Measurements from ENCODE around the gene CLCF1.

The CLCF1 gene

DNA sequence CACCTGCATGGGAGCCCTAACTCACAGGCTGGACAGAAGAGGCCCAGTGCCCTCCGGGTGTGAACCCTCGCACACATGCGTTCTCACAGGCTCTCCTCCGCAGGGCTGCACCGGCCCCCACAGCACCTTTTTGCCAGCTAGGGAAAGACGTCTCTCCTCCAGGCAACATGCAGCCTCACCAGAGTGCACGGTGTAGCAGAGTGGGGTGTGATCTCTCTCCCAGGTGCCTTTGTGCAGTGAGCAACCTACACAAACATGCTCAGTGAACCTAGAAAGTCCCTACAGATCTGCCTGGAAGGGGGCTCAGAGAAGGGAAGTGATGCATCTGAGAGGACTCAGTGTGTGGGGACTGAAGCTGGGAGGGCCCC, 38.4 kb upstream of the CLCF1 start:
- TF ChIP-seq, protein P1, sequence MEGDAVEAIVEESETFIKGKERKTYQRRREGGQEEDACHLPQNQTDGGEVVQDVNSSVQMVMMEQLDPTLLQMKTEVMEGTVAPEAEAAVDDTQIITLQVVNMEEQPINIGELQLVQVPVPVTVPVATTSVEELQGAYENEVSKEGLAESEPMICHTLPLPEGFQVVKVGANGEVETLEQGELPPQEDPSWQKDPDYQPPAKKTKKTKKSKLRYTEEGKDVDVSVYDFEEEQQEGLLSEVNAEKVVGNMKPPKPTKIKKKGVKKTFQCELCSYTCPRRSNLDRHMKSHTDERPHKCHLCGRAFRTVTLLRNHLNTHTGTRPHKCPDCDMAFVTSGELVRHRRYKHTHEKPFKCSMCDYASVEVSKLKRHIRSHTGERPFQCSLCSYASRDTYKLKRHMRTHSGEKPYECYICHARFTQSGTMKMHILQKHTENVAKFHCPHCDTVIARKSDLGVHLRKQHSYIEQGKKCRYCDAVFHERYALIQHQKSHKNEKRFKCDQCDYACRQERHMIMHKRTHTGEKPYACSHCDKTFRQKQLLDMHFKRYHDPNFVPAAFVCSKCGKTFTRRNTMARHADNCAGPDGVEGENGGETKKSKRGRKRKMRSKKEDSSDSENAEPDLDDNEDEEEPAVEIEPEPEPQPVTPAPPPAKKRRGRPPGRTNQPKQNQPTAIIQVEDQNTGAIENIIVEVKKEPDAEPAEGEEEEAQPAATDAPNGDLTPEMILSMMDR (IDR thresholded peaks at IDR 0.05), result no peak

DNA sequence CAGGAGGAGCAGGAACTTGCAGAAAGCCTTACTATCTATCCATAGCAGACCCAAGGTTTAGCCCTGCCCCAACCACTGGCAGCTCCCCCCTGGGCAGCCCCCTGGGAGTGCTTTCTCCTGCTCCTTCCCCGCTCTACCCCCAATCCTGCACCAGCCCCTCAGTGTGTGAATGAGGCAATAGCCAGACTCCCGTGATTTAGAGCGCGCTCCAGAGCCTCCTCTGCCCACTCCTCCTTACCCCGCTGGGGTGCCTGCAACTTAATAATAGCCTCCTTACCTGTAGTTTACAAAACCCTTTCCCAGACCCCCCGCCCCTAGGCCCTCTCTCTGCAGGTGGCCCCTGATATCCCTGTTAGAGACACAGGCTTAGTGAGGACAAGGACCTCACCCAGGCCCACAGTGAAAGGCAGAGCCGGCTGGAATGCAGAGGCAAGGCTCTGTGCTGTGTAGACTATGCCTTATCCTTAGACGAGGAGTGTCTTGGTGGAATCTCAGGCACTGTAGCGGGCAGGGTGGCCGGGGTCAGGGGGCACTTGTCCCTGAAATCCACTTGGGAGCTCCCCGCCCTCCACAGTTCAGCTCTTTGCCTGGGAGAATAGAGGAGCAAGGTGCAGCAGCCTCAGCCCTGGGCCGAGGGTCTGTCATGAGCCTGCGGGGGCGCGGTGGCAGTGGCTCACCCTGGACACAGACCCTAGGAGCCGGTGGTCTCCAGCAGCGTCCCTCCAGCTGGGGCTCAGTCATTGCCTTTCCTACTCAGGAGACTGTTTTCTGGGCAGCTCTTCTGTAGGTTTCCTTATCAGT, 37.8 kb upstream of the CLCF1 start:
- TF ChIP-seq, protein P1 (IDR thresholded peaks at IDR 0.05), result no peak

DNA sequence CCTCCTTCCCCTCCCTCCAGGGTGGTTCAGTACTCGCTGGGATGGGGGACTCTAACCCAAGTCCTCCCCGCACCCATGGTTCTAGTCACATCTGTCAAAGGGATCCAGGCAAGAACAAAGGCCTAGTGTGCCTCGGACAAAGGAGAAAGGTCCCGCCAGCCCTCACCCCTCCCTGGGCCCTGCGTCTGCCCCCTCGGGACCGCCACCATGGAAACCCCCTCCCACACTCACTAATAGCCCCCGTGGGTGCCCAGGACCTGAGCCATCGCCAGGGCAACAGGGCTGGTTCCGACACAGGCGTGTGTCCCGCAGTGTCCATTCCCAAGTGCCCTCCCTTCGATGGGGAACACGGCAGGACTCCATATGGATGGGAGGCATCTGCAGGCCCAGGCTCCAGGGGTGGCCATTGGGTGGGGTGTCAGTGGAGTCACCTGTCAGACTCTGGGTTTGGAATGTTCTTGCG, 37.0 kb upstream of the CLCF1 start:
- TF ChIP-seq, protein P1 (IDR thresholded peaks at IDR 0.05), result no peak

DNA sequence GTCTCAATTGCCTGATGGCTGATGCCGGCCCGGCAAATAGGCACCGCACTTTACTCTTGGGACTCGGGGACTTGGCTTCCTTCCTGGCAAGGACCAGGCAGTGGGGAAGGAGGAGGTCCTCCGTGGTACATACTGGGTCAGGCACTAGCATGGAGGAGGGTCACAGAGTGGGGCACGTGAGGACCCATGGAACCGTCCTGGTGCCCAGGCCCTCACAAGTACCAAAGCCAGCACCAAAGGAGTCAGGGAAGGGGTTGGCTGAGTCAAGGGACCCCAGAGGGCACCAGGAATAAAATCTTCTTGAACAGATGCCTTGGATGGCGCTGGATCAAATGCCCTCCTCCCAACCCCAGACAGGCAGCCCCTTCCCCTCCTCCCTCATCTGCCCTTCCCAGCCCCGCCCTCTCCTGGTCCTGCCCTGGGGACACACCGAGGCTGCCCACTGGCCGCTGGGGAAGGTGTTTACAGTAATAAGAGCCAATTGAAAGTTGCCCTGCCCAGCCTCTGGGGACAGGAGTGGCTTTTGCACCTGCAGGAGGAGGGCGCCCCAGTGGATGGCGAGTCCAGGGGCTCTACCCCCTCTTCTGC, 36.5 kb upstream of the CLCF1 start:
- TF ChIP-seq, protein P1 (IDR thresholded peaks at IDR 0.05), result no peak

DNA sequence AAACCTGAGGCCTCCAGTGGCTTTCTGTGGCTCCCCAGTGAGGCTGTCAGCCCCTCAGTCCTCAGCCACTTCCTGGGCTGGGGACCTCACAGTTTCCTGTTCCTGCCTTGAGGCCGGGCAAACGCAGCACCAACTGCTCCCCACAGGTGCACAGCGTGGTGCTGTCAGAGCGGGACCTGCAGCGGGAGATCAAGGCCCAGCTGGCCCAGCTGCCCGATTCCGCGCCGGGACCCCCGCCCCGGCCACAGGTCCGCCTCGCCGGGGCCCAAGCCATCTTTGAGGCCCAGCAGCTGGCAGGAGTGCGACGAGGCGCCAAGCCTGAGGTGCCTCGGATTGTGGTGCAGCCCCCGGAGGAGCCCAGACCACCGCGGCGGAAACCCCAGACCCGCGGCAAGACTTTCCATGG, 35.9 kb upstream of the CLCF1 start:
- TF ChIP-seq, protein P1 (IDR thresholded peaks at IDR 0.05), result no peak

DNA sequence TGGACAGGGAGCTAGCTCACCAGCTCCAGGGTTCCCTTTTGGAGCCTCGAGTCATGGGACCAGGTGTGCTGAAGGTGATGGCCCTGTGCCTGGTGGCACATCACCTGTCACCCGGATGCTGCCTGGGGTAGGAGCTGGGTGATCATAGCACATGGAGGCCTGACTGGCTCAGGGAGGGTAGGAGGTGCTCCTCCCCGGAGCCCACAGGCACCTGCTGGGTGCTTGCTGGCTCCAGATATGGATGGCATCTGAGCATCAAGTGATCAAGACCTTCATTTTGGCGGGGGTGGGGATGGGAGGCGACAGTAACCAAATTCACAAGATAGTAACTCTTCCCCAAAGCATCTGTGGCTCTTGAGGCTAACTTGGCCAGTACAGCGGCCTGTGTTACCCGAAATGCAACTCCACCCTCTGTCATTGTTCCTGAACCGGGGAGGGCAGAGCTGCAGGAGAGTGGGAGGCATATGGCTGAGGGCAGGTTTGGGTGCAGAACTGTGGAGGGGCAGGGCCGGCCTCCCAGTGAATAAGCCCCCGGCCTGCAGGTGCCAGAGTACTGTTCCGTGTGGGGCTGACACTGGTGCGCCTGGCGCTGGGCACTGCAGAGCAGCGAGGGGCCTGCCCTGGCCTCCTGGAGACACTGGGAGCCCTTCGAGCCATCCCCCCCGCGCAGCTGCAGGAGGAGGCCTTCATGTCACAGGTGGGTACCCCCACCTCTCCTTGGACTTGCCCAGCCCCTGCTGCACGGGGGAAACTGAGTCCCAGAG, 35.2 kb upstream of the CLCF1 start:
- TF ChIP-seq, protein P1 (IDR thresholded peaks at IDR 0.05), result no peak

DNA sequence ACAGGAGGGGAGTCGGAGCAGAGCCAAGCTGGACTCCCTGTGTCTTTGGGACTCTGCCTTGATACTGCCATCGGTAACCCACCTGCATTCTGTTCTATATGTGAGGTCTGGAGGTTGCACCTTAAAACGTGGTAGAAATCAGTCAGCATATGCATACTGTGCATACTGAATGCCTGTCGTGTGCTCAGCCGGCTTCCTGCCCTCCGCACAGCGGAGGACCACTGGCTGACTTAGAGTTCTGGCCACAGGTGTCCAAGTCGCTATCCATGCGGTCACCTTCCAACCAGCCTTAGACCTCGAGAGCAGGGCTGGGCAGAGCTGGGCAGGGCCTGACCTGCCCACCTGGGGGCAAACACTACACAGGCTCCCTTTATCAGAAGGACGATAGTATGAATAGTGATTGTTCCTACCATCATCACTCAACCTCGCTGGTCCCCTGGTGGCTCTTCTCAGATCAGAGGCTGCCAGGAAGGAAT, 34.3 kb upstream of the CLCF1 start:
- TF ChIP-seq, protein P1 (IDR thresholded peaks at IDR 0.05), result no peak

All from LNCAP (cell line).